Gastroesophageal sphincter (tissue), 4 donors: ENCODE results near the gene DENND2C. TPM values are rescaled to one million over a fixed set of nuclear protein-coding genes. Genes with fewer than 3 reads are reported as not detected.

ENCODE experiments used
- ATAC-seq: fragments of 150-250 bp; one replicate; pipeline ENCODE4 v1.9.1; 2016; ENCODE audit warnings: mild to moderate bottlenecking, moderate library complexity
- H3K27ac ChIP-seq, 4 donors: fragments of 200-600 bp; sonication (generic) in 3 of 4; 1 replicate in 3 of 4; 2 replicates in 1 of 4; pipeline ENCODE4 v1.5.1; 2016 to 2019
- H3K27me3 ChIP-seq: fragments of 200-600 bp; sonication (generic); one replicate; pipeline ENCODE4 v1.5.1; 2019
- H3K36me3 ChIP-seq, 2 donors: fragments of 200-600 bp; sonication (generic); one replicate each; pipeline ENCODE4 v1.5.1; 2019; ENCODE audit warnings: control low read depth in 1 of 2
- H3K4me1 ChIP-seq, 3 donors: fragments of 200-600 bp; sonication (generic); 1 replicate in 2 of 3; 2 replicates in 1 of 3; pipeline ENCODE4 v1.5.1; 2016 to 2019; ENCODE audit warnings: control low read depth in 2 of 3
- H3K4me3 ChIP-seq, 2 donors: fragments of 200-600 bp; sonication (generic); one replicate each; pipeline ENCODE4 v1.5.1; 2019; ENCODE audit warnings: mild to moderate bottlenecking in 1 of 2, moderate library complexity in 1 of 2
- H3K9me3 ChIP-seq, 3 donors: fragments of 200-600 bp; sonication (generic); one replicate each; pipeline ENCODE4 v1.5.1; 2017 to 2019; ENCODE audit warnings: control low read depth in 2 of 3
- EP300 ChIP-seq: sonication (generic); formaldehyde crosslinking; IDR thresholded peaks from one replicate; pipeline ENCODE4 v1.6.1; 2017; ENCODE audit warnings: antibody characterized with exemption, mild to moderate bottlenecking
- POLR2A ChIP-seq, 2 donors: fragments of 450-650 bp; IDR thresholded peaks; one replicate each; pipeline ENCODE4 v1.6.1; 2017; ENCODE audit warnings: antibody characterized with exemption in 2 of 2, mild to moderate bottlenecking in 2 of 2, moderate library complexity in 1 of 2
- POLR2AphosphoS5 ChIP-seq: sonication (generic); formaldehyde crosslinking; IDR thresholded peaks from one replicate; pipeline ENCODE4 v1.6.1; 2017; ENCODE audit warnings: antibody characterized with exemption
- WGBS, 2 donors: methylation state at CpG; one replicate each; pipeline ENCODE4 v1.1.5; 2018; ENCODE audit warnings: low coverage in 1 of 2; 5-methylcytosine and 5-hydroxymethylcytosine counted together
- total RNA-seq, 4 donors: library from RNA; depleted of rRNA; stranded (reverse); fragments of >200 nt; gene quantifications; one replicate each; pipeline ENCODE4 v1.1.0, GENCODE V29; 2016
- TF ChIP-seq, protein P1 (sequence below), 4 experiments: fragments of 200-600 bp in 2 of 4; fragments of 450-650 bp in 2 of 4; sonication (generic) in 1 of 4; IDR thresholded peaks; one replicate each; pipeline ENCODE4 v1.5.1; 2017 to 2019; ENCODE audit warnings: antibody characterized with exemption in 4 of 4, mild to moderate bottlenecking in 2 of 4, moderate library complexity in 2 of 4

Gene DENND2C
- total RNA-seq, 4 donors from 2014 or later: 2.8 to 5.3 (median 2.9) TPM

DNA sequence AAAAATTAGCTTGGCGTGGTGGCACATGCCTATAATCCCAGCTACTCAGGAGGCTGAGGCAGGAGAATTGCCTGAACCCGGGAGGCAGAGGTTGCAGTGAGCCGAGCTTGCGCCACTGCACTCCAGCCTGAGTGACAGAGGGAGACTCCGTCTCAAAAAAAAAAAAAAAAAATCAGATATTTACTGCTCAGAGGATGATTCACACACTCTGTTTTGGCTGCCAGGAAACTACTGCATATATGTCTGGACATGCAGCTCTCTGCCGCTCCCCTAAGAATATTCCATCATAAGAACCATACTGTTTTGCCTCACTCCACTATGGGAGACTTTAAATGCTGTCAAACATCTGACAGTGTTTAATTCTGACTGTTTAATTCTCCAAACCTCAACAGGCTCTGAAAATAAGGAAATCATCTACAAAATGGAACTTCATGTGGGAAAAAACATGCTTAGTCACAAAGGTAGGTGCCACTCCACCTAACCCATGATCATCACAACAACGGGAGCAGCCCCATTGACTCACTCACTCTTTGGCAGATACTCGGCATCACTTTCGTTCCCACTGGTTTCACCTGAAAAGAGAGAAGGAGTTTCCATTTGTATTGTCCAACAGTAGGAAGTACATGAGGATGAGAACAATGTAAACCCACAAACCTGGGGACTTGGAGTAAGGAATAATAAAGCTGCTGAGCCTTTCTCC lies 59.2 kb downstream of the DENND2C start:
- Histone ChIP-seq H3K4me1 (no peaks in the 10 kb centered on the region), H3K4me3 (no peak overlapping the region), H3K27me3 (no peaks in the 10 kb centered on the region), H3K9me3 (no peaks in the 10 kb centered on the region), H3K27ac (no peak overlapping the region), H3K36me3 (peaks cover 0 to 53% of the 10 kb centered on the region in 2 donors)
- ATAC-seq: no peak
- WGBS, 2 donors: 87 to 94% methylated on average over 3 to 9 of the region's 9 CpGs
- TF ChIP-seq POLR2A (IDR thresholded peaks at IDR 0.05) (no peak), EP300 (no peak), POLR2AphosphoS5 (no peak)
- TF ChIP-seq, protein P1, sequence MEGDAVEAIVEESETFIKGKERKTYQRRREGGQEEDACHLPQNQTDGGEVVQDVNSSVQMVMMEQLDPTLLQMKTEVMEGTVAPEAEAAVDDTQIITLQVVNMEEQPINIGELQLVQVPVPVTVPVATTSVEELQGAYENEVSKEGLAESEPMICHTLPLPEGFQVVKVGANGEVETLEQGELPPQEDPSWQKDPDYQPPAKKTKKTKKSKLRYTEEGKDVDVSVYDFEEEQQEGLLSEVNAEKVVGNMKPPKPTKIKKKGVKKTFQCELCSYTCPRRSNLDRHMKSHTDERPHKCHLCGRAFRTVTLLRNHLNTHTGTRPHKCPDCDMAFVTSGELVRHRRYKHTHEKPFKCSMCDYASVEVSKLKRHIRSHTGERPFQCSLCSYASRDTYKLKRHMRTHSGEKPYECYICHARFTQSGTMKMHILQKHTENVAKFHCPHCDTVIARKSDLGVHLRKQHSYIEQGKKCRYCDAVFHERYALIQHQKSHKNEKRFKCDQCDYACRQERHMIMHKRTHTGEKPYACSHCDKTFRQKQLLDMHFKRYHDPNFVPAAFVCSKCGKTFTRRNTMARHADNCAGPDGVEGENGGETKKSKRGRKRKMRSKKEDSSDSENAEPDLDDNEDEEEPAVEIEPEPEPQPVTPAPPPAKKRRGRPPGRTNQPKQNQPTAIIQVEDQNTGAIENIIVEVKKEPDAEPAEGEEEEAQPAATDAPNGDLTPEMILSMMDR (IDR thresholded peaks at IDR 0.05): no peak

DNA sequence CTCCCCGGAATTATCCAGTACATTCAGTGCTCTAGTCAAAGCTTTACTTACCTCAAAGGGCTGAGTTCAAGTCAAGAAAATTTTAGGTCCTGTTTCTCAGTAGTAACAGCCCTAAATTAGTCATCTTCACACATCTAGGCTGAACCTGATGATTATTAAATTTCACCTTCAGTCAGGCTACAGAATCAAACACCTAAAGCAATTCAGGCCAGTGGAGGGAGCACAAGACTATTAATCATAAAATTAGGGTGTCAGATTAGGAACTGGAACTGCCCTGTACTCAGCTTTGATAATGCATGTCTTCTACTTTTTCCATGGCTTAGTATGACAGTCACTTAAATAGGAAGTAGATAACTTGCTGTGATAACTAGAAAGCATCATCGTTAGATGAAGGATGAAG lies 60.0 kb downstream of the DENND2C start:
- no peaks in the 10 kb centered on the region for H3K4me1 ChIP-seq
- no peak for TF ChIP-seq POLR2A (IDR thresholded peaks at IDR 0.05)
- TF ChIP-seq POLR2AphosphoS5: no peak
- TF ChIP-seq, protein P1 (IDR thresholded peaks at IDR 0.05): no peak
- TF ChIP-seq EP300: no peak
- WGBS, 2 donors: 77 to 93% methylated on average over 1 to 2 of the region's 2 CpGs
- H3K4me3 ChIP-seq: no peak overlapping the region
- no peak overlapping the region for H3K27ac ChIP-seq
- no peak for ATAC-seq
- peaks cover 0 to 62% of the 10 kb centered on the region in 2 donors for H3K36me3 ChIP-seq
- no peaks in the 10 kb centered on the region for H3K9me3 ChIP-seq
- no peaks in the 10 kb centered on the region for H3K27me3 ChIP-seq

DNA sequence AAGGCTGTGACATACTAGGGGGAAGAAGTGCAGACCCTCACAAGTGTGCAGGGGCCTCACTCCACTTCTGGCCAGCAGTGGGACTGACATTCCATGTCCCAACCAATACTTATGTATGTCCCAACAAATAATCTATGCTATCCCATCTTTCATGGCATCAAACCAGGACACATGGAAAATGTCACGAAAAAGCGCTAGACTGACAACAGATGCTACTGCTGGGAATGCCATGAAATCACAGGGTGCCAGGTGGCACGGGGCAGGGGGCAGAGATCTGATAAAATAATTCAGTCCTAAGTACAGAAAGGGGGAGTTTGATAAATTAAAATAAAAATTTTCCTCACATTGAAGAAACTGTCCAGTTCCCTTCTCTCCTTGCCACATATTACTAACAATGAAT lies 60.8 kb downstream of the DENND2C start:
- Histone ChIP-seq H3K27me3 (no peaks in the 10 kb centered on the region), H3K4me1 (no peaks in the 10 kb centered on the region), H3K9me3 (no peaks in the 10 kb centered on the region), H3K36me3 (peaks cover 0 to 64% of the 10 kb centered on the region in 2 donors), H3K27ac (no peak overlapping the region), H3K4me3 (no peak overlapping the region)
- no peak for ATAC-seq
- TF ChIP-seq EP300 (no peak), POLR2A (IDR thresholded peaks at IDR 0.05) (no peak), POLR2AphosphoS5 (no peak)
- TF ChIP-seq, protein P1 (IDR thresholded peaks at IDR 0.05): no peak
- 97 to 100% methylated on average over 3 of the region's 3 CpGs for WGBS, 2 donors

DNA sequence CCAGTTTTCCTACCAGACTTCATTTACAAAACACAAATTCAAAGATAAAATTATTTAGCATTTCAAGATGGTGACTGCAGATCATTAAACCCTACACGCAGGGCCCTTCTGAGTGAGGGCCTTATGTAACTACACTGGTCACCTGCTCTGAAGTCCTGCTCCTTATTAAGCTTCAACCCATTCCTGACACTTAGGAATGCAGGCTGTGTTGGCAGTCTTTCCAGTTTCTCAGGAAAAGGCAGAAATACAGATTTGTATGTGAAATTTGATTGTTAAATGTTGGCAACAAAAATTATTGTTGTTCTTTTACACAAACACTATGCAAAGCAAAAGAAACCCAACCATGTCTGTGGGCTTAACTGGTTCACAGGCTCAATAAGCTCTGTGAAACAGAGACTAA lies 62.6 kb downstream of the DENND2C start:
- no peaks in the 10 kb centered on the region for H3K4me1 ChIP-seq
- no peak overlapping the region for H3K4me3 ChIP-seq
- H3K9me3 ChIP-seq: no peaks in the 10 kb centered on the region
- H3K27ac ChIP-seq: no peak overlapping the region
- no peak for ATAC-seq
- TF ChIP-seq EP300 (no peak), POLR2AphosphoS5 (no peak), POLR2A (IDR thresholded peaks at IDR 0.05) (no peak)
- TF ChIP-seq, protein P1 (IDR thresholded peaks at IDR 0.05): no peak
- 73 to 80% methylated on average over 1 of the region's 1 CpG for WGBS, 2 donors
- H3K36me3 ChIP-seq: peaks cover 0 to 71% of the 10 kb centered on the region in 2 donors
- no peaks in the 10 kb centered on the region for H3K27me3 ChIP-seq

DNA sequence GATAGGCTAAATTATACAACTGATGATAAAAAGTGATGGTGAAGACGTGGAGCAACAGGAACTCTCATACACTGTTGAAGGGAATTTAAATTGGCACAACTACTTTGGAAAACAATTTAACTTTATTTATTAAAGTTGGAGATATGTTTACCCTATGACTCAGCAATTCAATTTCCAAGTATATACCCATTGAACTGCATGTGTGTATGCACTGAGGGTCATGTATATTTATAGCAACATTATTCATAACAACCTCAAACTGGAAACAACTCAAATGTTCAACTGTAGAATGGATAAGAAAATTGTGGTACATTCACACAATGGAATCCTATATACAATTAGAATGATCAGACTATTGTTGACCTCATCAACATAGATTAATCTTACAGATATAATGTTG lies 71.9 kb downstream of the DENND2C start:
- TF ChIP-seq, protein P1 (IDR thresholded peaks at IDR 0.05): no peak
- no peak for TF ChIP-seq POLR2AphosphoS5
- WGBS, 2 donors: 67 to 90% methylated on average over 1 of the region's 1 CpG
- H3K27me3 ChIP-seq: no peaks in the 10 kb centered on the region
- no peaks in the 10 kb centered on the region for H3K9me3 ChIP-seq
- H3K36me3 ChIP-seq: peaks cover 0 to 83% of the 10 kb centered on the region in 2 donors
- no peak overlapping the region for H3K4me3 ChIP-seq
- ATAC-seq: no peak
- no peak overlapping the region for H3K27ac ChIP-seq
- no peaks in the 10 kb centered on the region for H3K4me1 ChIP-seq
